ENCODE data around the gene CCDC6.
"Not testable (repeated sequence)": the region's sequence is repeated elsewhere in the genome, so short reads cannot be mapped to it uniquely, and the experiment has no call there.

Gene CCDC6

DNA sequence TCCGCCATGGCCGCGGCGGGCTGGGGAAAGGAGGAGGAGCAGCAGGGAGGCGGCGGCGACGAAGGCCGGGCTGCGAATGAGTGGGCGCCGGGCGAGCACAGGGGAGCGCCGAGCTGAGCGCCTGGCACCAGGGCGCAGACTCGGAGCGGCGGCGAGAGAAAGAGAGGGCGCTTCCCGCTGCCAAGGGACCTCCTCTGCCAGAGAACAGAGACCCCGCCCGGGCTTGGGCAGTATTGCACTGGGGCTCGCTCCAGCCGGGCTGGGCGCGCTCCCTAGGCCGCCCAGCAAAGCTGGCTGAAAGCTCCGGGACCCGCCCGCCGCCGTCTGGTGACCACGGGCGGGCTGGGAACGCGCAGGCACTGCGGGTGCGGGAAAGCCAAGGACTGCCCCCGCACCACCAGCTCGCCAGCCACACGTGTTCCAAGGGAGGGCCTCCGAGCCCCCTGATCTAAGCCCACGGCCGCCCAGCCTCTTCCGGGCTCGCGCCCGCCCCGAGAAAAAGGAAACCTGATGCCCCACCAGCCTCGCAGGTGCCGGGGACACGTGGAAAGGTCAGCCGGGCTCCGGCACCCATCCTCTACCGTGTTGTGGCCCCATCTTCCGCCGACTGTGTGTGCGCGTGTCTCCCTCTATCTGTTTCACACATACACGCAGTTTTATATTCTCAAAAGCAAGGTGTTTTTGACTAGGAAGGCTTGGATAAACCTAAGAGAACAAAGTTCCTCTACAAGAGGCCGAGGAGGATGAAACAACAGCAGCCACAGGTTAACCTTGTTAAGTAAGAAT is at the start of gene CCDC6:
TSS of gene CCDC6 (minus strand) at position 140 of the 786 bp plus-strand sequence. CDS start at position 8, 132 bp downstream.
- peak; percentile 84 for FAIRE-seq

DNA sequence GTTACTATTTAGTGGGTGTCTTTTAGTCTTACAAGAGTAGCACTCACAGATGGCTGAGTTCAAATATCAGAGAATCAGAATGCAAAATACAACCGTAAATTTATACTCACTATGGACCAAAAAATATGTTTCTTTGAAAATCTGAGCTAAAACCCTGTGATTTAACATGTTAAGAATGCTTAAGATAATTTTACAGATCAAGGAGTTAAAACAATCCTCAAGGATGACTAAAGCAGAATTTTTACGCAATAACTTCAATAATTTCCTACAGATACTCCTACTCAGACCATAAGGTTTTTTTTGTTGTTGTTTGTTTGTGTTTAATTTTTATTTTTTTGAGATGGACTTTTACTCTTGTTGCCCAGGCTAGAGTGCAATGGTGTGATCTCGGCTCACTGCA is 47.9 kb upstream of the CCDC6 start:
- FAIRE-seq (no peak), DNase-seq (ENCODE audit: insufficient read length, low spot score) (no peak)

More for the DNA sequence above, at the start of gene CCDC6:
- peak; percentile 57 for DNase-seq (ENCODE audit: insufficient read length, low spot score)

DNA sequence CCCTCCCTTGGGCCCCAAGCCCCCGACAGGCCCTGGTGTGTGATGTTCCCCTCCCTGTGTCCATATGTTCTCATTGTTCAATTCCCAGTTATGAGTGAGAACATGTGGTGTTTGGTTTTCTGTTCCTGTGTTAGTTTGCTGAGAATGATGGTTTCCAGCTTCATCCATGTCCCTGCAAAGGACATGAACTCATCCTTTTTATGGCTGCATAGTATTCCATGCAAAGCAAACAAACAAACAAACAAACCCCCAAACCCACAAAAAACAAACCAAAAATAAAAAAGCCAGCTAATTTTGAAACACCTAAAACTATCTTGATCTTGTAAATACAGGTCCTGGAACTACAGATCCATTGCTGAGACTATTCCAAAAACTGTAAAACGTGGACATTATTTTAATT is 47.4 kb upstream of the CCDC6 start:
- DNase-seq (ENCODE audit: insufficient read length, low spot score); FAIRE-seq: not testable (repeated sequence)

DNA sequence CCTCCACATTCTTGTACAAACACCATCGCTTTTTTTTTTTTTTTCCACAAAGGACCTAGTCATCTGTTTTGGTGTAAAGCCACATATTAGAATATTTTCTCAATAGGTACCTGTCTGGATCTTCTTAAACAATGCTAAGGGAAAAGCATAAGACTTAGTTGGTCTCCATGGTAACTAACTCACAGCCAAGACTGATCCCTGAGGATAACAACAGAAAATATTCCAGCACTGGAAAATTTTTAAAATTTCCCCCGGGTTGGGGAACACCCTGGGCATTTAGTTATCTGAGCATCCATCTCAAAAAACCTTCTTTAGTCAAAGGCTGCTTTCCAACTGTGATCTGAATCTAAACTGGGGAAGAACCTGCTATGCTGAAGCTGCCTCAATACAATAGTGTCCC is 43.7 kb upstream of the CCDC6 start:
- no peak for FAIRE-seq
- no peak for DNase-seq (ENCODE audit: insufficient read length, low spot score)

DNA sequence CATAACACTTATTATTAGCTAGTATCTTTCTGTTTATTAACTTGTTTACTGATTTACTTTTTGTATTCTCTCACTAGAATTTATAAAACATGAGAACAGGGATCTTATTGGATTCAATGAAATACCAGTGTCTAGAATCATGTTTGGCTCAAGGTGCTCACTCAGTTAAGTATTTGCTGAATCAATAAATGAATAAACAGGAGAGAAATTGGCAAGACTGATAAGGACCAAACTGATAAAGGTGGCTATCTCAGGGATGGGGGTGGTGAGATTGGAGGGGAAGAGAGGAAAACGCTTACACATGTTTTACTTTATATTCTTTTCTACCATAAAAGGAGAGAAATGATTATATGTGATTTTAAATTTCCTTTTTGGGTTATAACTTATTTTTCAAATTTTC is 43.3 kb upstream of the CCDC6 start:
- FAIRE-seq (no peak), DNase-seq (ENCODE audit: insufficient read length, low spot score) (no peak)

DNA sequence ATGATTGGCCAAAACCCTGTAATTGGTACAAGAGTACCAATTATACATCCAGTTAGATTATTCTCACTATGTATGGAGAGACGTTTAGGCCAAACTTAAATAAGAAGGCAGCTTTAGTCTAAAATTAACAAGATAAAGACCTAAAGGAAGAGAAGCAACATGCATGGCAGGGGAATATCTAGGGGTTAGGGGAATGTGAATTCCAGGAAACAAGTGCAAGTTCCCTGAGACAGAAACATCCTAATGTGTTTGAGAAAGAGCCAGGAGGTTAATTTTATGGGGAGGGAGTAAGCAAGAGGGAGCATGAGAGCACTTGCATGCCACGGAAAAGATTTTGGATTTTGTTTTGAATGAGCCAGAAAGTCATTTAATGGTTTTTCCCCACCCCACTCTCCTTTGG is 39.6 kb upstream of the CCDC6 start:
- DNase-seq (ENCODE audit: insufficient read length, low spot score) (no peak), FAIRE-seq (no peak)

DNA sequence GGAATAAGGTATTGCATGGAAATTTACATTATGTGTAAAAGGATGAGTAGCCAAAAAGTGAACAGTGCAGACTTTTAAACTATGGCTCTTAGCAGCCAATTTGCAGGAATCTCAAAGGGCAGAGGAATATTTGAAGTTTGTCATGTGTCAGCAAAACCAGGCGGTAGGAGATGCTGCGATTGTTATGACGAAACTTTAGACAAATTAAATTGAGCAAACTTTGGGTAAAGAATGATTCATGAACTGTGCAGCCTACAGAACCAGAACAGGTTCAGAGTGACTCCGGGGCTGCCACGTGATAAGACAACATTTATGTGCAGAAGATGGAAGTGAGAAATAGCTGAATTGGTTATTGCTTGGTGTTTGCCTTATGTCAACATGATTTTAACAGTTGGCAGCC is 39.2 kb upstream of the CCDC6 start:
- FAIRE-seq: no peak
- DNase-seq (ENCODE audit: insufficient read length, low spot score): no peak

DNA sequence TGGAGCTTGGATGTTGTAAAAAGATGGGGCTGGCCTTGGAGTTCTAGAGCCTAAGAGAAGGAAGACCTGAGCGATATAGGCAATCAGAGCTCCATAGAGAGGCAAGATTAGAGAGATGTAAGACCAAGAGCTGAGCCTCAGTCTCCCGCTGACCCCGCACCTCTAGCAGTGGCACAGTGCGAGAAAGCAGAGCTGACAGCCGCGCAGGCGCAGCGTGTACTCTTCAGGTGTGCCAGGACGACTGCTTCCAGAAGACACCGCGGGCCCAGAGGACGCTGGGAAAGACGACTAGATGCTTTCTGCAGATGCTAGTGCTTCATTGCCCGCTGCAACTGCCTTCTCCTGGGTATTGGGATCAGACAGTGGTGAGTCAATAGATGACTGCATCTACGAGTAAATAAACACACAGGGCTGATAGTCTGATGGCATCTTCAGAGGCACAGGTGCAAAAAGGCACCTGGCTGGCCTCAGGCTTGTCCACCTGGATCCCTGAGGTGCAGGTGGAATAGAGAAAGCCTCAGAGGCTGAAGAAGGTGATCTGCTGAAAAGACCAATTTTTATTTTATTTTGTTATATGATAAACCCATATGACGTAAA is 38.1 kb upstream of the CCDC6 start:
- DNase-seq (ENCODE audit: insufficient read length, low spot score): no peak
- no peak for FAIRE-seq

DNA sequence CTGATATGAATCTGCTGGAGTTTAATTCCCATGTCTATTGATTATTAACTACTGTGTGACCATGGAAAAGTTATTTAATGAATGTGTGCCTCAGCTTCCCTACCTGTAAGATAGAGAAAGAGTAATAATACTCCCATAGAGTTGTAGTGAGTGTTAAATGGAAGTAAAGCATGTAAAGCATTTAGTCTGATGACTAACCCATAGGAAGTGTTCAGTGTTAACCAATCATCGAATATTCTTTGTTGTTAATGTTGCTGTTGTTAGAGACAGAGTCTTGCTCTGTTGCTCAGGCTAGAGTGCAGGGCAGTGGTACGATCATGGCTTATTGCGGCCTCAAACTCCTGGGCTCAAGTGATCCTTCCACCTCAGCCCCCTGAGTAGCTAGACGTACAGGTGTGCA is 36.2 kb upstream of the CCDC6 start:
- FAIRE-seq: no peak
- no peak for DNase-seq (ENCODE audit: insufficient read length, low spot score)

DNA sequence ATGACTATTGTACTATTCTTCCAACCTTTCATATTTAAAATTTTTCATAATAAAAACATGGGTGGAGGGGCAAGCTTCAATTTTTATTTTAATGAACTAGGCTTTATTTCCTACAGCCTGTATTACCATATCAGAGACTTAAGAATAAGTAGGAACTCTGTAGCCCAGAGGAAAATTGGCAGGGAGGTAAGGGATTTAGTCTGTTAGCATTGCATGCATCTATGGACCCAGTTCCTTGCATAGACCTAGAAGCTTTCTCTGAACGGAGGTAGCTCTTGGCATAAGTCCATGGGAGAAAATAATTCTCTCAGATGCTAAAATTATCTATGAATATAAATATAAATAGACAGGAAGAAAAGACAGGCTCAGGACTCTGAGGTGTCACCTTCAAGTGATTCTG is 31.4 kb upstream of the CCDC6 start:
- DNase-seq (ENCODE audit: insufficient read length, low spot score): no peak

DNA sequence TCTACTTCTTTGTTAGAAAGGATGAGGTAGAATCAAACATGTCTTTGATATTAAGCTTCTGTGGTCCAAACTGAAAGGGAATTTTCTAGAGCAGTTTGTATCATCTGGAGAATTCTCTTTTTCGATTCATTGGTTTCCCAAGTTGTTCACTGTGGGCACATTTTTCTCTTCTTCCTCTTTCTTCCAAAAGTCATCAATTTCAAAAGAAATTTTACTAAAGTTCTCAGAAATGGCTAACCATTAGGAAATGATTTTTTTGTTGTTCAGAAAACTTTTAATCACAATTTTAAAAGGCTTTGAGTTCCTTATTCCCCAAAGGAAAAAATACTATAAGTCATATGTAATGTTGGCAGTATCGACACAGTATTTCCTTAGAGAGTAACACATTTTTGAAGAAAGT is 28.3 kb upstream of the CCDC6 start:
- DNase-seq (ENCODE audit: insufficient read length, low spot score) (no peak), FAIRE-seq (no peak)

More for the DNA sequence above, 31.4 kb upstream of the CCDC6 start:
- FAIRE-seq: no peak

DNA sequence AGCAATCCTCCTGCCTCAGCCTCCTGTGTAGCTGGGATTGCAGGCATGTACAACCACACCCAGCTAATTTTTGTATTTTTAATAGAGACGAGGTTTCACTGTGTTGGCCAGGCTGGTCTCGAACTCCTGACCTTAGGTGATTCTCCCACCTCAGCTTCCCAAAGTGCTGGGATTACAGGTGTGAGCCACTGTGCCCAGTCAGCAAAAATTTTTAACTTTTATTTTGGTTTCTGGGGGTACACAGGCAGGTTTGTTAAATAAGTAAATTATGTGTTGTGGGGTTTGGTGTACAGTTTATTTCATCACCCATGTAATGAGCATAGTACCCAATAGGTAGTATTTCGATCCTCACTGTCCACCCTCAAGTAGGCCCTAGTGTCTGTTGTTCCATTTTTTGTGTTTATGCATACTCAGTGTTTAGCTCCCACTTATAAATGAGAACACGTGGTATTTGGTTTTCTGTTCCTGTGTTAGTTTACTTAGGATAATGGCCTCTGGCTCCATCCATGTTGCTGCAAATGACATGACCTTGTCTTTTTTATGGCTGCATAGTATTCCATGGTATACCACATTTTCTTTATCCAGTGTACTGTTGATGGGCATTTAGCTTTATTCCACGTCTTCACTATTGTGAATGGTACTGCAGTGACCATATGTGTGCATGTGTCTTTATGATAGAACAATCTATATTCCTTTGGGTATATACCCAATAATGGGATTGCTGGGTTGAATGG is 24.6 kb upstream of the CCDC6 start:
- not testable (repeated sequence) for FAIRE-seq; DNase-seq (ENCODE audit: insufficient read length, low spot score)

DNA sequence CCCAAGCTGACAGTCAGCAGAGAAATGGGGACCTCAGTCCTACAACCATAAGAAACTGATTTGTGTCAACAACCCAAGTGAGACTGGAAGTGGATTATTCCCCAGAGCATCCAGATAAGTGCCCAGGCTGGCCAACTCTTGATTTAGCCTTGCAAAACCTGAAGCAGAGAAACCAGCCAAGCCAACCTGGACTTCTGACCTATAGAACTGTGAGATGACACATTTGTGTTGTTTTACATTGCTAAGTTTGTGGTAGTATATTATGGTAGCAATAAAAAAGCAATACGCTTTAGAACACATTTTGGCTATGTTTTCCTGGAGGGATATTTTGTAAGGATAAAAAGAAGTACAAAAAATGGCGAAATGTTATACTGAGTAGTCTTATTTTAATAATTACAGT is 19.7 kb upstream of the CCDC6 start:
- DNase-seq (ENCODE audit: insufficient read length, low spot score): no peak
- FAIRE-seq: no peak

DNA sequence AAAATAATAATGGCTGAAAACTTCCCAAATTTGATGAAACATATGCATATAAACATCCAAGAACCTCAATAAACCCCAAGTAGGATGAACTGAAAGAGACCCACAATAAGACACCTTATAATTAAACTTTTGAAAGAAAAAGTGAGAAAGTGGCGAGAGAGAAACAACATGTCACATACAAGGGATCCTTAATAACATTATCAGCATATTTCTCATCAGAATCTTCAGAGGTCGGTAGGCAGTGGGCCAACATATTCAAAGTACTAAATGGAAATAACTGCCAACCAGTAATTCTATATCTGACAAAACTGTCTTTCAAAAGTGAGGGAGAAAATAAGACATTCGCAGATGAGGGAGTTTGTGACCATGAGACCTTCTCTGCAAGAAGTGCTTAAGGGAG is 16.6 kb upstream of the CCDC6 start:
- FAIRE-seq (no peak), DNase-seq (ENCODE audit: insufficient read length, low spot score) (no peak)

DNA sequence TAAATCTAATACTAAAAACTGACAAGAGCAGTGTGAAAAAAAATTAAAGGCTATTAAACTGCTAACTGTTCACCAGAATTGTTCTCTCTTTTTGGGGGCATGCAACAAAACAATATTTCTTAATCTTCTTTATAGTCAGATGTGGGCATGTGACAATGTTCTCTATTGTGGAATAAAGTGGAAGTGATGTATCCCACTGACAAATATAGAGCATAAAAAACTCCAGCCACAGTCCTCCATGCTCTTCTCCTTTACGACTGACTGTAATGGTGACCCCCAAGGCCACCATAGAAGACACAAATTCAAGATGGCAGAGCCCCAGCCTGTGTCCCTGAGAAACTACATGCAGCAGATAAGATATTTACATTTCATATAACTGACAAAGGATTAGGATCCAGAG is 11.6 kb upstream of the CCDC6 start:
- no peak for DNase-seq (ENCODE audit: insufficient read length, low spot score)
- FAIRE-seq: no peak

DNA sequence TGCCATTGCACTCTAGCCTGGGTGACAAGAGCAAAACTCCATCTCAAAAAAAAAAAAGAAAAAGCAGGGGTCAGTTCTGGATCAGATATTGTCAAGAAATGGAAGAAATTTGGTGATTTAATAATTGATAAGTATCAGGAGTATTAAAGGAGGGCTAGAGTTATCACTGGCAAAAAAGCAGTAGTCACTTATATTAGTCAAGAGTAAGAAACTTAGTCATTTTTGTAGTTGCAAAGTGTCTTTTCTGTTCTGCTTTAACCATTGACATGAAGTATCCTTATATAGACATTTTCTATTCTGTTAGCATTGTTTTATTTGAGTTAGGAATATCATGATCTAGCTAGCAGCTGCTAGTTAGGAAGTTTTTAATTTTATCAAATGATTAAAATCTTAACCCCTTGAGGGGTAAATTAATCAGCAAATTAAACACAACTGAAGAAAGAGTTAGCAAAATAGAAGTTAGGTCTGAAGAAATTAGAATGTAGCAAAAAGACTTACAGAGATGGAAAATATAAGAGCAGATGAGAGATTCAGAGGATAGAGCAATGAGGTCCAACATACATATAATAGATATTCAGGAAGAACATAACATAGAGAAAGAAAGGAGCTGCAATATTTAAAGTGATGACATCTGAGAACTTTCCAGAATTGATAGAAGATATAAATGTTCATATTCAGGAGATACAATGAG is 7.3 kb upstream of the CCDC6 start:
- FAIRE-seq (no peak), DNase-seq (ENCODE audit: insufficient read length, low spot score) (no peak)

DNA sequence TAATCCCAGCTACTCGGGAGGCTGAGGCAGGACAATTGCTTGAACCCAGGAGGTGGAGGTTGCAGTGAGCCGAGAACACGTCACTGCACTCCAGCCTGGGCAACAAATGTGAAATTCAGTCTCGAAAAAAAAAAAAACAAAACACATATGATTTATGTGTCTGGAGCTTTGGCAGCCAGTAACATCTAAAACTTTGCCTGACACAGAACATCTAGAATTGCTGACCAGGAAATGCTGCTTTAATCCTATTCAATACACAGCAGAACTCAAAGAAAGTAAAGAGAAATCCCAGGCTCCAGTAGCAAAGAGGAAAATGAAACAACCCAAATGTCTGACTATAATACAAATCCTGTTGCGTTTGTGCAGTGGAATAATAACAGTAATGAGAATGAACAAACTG is 4.5 kb upstream of the CCDC6 start:
- FAIRE-seq (no peak), DNase-seq (ENCODE audit: insufficient read length, low spot score) (no peak)

DNA sequence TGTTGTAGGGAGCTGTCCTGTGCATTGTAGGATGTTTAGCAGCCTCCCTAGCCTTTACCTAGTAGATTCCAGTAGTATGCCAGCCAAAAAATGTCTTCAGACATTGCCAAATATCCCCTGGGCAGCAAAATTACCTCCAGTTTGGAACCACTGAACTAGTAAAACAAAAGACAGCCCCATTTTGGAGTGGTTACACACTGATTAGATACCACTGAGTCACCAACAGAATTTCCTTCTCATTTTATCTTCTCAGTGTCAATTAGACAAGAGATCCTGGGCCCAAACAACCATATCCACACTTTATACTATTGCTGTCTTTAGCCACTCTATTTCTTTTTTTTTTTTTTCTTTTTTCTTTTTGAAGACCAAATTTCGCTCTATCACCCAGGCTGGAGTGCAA is 3.5 kb upstream of the CCDC6 start:
- FAIRE-seq: no peak
- no peak for DNase-seq (ENCODE audit: insufficient read length, low spot score)

DNA sequence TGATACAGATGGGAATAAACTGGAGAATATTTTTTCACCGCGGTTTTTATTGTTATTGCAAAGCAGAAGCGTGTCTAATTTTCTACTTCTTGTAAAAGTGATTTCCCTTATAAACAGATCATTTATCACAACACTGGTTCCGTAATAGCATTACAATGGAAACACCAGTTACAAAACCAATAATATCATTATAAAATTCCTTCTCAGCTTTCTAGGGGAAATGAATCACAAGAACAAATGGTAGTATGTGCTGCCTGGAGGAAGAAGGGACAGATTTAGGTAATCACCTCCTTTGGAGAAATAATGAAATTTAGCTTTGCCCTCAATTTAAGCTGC is 2.4 kb upstream of the CCDC6 start:
- FAIRE-seq (no peak), DNase-seq (ENCODE audit: insufficient read length, low spot score) (no peak)

DNA sequence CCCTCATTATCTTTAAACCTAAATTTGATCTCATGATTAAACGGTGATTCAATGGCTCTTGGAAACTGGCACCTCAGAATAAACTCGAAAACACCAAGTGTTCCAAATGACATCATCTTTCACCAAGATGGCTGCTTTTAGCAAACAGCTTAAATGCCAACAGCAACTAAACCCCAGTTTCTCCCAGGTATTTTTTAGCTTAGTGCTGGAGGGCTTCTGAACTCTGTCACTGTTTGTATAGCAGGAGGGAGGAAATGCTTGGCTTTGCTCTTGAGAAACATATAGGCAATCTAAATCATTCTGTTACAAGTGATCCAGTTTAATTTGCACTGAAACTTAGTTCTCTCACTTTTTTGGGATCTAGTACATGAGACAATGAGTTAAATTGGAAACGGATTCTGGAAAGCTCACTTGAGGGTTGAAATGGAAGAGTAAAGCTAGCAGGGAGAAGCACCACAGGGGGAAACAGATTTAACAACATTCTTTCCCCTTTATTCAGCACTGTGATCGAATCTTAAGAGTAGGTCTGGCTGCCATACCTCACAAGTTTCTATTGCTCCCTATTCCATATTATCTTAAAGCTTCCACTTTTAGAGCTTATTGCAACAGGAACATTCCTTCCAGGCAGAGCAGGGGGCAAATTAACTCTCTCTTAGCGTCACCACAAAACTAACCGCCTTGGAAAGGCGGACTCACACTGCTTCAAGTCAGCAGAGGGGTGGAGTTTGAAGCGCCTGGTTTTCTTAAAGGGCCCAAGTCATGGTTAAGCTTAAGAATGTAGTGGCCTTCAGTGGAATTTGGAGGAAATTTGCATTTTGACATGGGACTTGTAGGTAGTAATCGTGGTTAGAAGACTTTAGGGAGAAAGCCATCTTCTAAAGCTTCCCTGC is 1.8 kb upstream of the CCDC6 start:
- peak; percentile 40 for DNase-seq (ENCODE audit: insufficient read length, low spot score)
- FAIRE-seq: peak; percentile 87

All from GM19239 (cell line).